IPS-15b (cell line): Measurements from ENCODE around the gene PKNOX2.

ENCODE experiments used
- H3K27me3 ChIP-seq: one replicate; pipeline ENCODE4 v1.6.1; 2013; ENCODE audit warnings: low read length; ENCODE audit not compliant: control insufficient read depth, insufficient read depth
- H3K36me3 ChIP-seq: one replicate; pipeline ENCODE4 v1.6.1; 2013; ENCODE audit warnings: low read length; ENCODE audit not compliant: control insufficient read depth, insufficient read depth
- H3K4me1 ChIP-seq: one replicate; pipeline ENCODE4 v1.6.1; 2013; ENCODE audit warnings: mild to moderate bottlenecking, low read length; ENCODE audit not compliant: control insufficient read depth, insufficient read depth
- H3K4me3 ChIP-seq: one replicate; pipeline ENCODE4 v1.5.1; 2013; ENCODE audit warnings: low read depth, low read length
- H3K9ac ChIP-seq: one replicate; pipeline ENCODE4 v1.6.1; 2013; ENCODE audit warnings: low read depth, mild to moderate bottlenecking, low read length
- H3K9me3 ChIP-seq: one replicate; pipeline ENCODE4 v1.6.1; 2013; ENCODE audit warnings: mild to moderate bottlenecking, low read length; ENCODE audit not compliant: control insufficient read depth, insufficient read depth

The PKNOX2 gene

GRCh38 chr11:125247431-125247830 is 82.9 kb downstream of the PKNOX2 start:
- no peaks in the 10 kb centered on the region for H3K36me3 ChIP-seq
- H3K9me3 ChIP-seq, result no peaks in the 10 kb centered on the region
- H3K4me1 ChIP-seq, result peaks cover 2% of the 10 kb centered on the region
- no peak overlapping the region for H3K4me3 ChIP-seq
- H3K27me3 ChIP-seq, result no peaks in the 10 kb centered on the region
- H3K9ac ChIP-seq, result no peak overlapping the region

- H3K4me1 ChIP-seq, result no peaks in the 10 kb centered on the region
- H3K36me3 ChIP-seq, result no peaks in the 10 kb centered on the region
- H3K9me3 ChIP-seq, result no peaks in the 10 kb centered on the region
- H3K4me3 ChIP-seq, result no peak overlapping the region
- peaks cover 2% of the 10 kb centered on the region for H3K27me3 ChIP-seq
- H3K9ac ChIP-seq, result no peak overlapping the region
These were observed 86.0 kb downstream of the PKNOX2 start for GRCh38 chr11:125250318-125251213.

DNA sequence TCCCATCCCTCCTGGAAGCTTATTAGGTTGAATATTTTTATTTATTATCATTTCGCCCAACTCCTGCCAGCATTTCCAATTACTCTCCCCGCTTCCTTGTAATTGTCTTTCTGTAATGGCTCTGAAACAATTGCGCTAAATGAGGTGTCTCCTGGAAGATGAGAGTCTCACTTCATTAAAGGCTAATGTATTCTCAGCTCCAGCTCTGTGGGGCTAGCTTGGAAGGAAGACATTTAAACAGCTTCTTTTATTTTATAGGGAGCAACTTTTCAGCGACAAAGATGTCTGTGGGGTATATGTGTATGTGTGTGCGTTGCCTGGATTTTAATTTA is 86.6 kb downstream of the PKNOX2 start:
- no peaks in the 10 kb centered on the region for H3K36me3 ChIP-seq
- no peaks in the 10 kb centered on the region for H3K9me3 ChIP-seq
- no peak overlapping the region for H3K4me3 ChIP-seq
- H3K9ac ChIP-seq, result no peak overlapping the region
- peaks cover 2% of the 10 kb centered on the region for H3K27me3 ChIP-seq
- H3K4me1 ChIP-seq, result no peaks in the 10 kb centered on the region

DNA sequence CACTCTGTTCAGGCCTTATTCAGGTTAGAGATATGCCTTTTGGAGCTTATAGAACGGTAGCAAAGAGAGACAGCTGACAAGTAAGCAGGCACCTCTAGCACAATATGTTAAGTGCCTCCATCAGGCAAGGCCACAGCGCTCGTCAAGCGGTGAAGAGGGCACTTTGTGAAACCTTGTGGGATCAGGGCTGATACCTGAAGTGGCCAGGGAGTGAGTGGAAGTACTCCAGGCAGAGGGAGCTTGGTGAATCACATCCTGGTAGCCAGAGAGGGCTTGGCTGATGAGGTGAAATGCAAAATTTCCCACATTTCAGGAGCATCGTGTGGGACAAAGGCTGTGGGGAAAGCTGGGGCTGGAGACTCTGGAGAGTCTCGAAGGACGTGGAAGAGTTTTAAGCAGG is 87.4 kb downstream of the PKNOX2 start:
- H3K27me3 ChIP-seq, result peaks cover 2% of the 10 kb centered on the region
- peaks cover 4% of the 10 kb centered on the region for H3K4me1 ChIP-seq
- no peaks in the 10 kb centered on the region for H3K9me3 ChIP-seq
- no peak overlapping the region for H3K9ac ChIP-seq
- H3K36me3 ChIP-seq, result no peaks in the 10 kb centered on the region
- H3K4me3 ChIP-seq, result no peak overlapping the region

- H3K36me3 ChIP-seq, result no peaks in the 10 kb centered on the region
- peaks cover 2% of the 10 kb centered on the region for H3K27me3 ChIP-seq
- no peak overlapping the region for H3K4me3 ChIP-seq
- peaks cover 5% of the 10 kb centered on the region for H3K4me1 ChIP-seq
- no peaks in the 10 kb centered on the region for H3K9me3 ChIP-seq
- no peak overlapping the region for H3K9ac ChIP-seq
These were observed 88.7 kb downstream of the PKNOX2 start for GRCh38 chr11:125253289-125253688.

- peaks cover 2% of the 10 kb centered on the region for H3K27me3 ChIP-seq
- H3K36me3 ChIP-seq, result no peaks in the 10 kb centered on the region
- no peak overlapping the region for H3K9ac ChIP-seq
- no peak overlapping the region for H3K4me3 ChIP-seq
- H3K9me3 ChIP-seq, result no peaks in the 10 kb centered on the region
- peaks cover 5% of the 10 kb centered on the region for H3K4me1 ChIP-seq
These were observed 89.4 kb downstream of the PKNOX2 start for GRCh38 chr11:125253795-125254525.

DNA sequence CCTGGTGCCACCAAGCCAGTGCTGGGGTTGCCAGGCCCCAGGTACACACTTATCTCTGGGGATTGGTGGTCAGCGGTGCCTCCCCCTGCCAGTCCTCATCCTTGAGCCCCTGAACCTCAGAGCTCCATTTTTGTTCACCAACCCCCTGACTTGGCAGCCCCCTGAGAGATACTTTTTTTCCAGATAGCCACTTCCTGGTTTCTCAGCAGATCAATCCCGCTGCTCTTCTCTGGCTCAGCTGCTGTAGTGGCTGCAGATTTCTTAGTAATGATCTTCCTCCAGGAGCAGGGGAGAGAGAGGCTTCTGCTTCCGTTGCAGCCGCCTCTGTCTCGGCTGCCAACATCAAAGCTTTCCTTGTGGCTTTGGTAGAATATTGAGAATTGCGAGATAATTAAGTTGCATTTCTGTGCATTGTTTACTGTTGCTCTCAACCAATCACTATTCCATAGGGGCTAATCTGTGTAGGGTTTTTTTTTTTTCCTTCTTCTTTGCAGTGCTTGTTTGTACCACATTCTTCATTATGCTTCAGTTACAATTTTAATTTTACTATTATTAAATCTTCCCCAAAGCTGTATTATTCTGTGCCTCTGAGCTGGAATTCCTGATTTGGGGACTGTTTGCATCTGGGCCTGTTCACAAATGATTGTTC is 92.1 kb downstream of the PKNOX2 start:
- no peaks in the 10 kb centered on the region for H3K9me3 ChIP-seq
- peaks cover 8% of the 10 kb centered on the region for H3K4me1 ChIP-seq
- no peaks in the 10 kb centered on the region for H3K36me3 ChIP-seq
- H3K27me3 ChIP-seq, result peaks cover 12% of the 10 kb centered on the region
- H3K4me3 ChIP-seq, result no peak overlapping the region
- no peak overlapping the region for H3K9ac ChIP-seq

- peaks cover 11% of the 10 kb centered on the region for H3K4me1 ChIP-seq
- no peak overlapping the region for H3K4me3 ChIP-seq
- H3K9me3 ChIP-seq, result no peaks in the 10 kb centered on the region
- peaks cover 17% of the 10 kb centered on the region for H3K27me3 ChIP-seq
- H3K36me3 ChIP-seq, result no peaks in the 10 kb centered on the region
- no peak overlapping the region for H3K9ac ChIP-seq
These were observed 92.6 kb downstream of the PKNOX2 start for GRCh38 chr11:125257190-125257579.

DNA sequence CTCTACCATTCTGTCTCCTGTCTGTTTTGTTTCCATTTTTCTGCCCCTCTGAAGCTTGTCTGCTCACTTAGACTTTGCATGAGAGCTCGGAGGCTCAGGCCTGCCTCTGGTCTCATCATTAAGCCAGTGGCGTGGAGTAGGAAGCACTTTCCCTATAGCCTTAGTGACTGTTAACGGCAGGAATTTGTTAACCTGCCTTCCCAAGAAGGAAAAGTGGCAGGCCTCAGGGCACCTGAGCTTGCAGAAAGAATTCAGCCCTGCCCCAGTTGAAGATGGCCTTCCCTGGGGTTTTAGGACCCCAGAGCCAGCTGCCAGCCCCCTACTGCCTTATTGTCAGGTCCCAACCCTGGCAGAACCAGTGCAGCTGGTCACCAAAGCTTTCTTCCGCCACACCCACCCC is 93.2 kb downstream of the PKNOX2 start:
- peaks cover 23% of the 10 kb centered on the region for H3K27me3 ChIP-seq
- H3K9me3 ChIP-seq, result no peaks in the 10 kb centered on the region
- H3K36me3 ChIP-seq, result no peaks in the 10 kb centered on the region
- H3K9ac ChIP-seq, result no peak overlapping the region
- peaks cover 13% of the 10 kb centered on the region for H3K4me1 ChIP-seq
- H3K4me3 ChIP-seq, result no peak overlapping the region

- H3K4me1 ChIP-seq, result peaks cover 13% of the 10 kb centered on the region
- H3K27me3 ChIP-seq, result peaks cover 25% of the 10 kb centered on the region
- H3K36me3 ChIP-seq, result no peaks in the 10 kb centered on the region
- H3K4me3 ChIP-seq, result no peak overlapping the region
- H3K9ac ChIP-seq, result no peak overlapping the region
- no peaks in the 10 kb centered on the region for H3K9me3 ChIP-seq
These were observed 93.9 kb downstream of the PKNOX2 start for GRCh38 chr11:125258291-125259032.

DNA sequence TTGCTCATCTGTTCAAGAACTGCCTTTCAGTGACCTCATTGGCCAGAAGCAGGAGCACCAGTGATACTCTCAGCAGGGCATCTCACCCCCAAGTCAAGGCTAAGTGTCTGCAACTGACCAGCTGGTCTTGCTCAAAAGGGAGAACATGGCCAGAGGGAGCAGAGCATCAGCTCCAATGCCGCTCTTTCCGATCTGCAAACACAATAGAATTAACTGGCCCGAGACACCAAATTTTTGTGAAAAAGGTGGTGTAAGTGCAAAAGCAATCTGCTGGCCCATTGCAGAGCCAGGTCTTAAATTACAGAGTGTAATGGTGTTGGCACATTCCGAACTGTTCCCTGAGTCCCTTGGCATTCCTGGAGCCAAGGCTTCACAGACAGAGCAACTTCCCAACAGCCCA is 97.0 kb downstream of the PKNOX2 start:
- Histone ChIP-seq H3K4me1 (peaks cover 16% of the 10 kb centered on the region), H3K27me3 (peaks cover 33% of the 10 kb centered on the region), H3K9me3 (no peaks in the 10 kb centered on the region), H3K9ac (no peak overlapping the region), H3K36me3 (no peaks in the 10 kb centered on the region), H3K4me3 (no peak overlapping the region)
